Mesendoderm (in vitro differentiated cells): Measurements from ENCODE around the gene PSMD2.

Experiments used
- DNase-seq: peaks from one replicate; pipeline ENCODE4 v3.0.0; 2013
- H2AK5ac ChIP-seq: 2 replicates; pipeline ENCODE4 v1.6.1; 2013; ENCODE audit warnings: low read length, inconsistent platforms
- H2BK120ac ChIP-seq: 2 replicates; pipeline ENCODE4 v1.6.1; 2013; ENCODE audit warnings: low read depth, mild to moderate bottlenecking, low read length, moderate library complexity, mixed read lengths
- H2BK15ac ChIP-seq: replicated peaks from 2 replicates; pipeline ENCODE4 v1.6.1; 2013; ENCODE audit warnings: low read depth, mild to moderate bottlenecking, moderate library complexity
- H2BK5ac ChIP-seq: 2 replicates; pipeline ENCODE4 v1.6.1; 2013; ENCODE audit warnings: low read length, inconsistent platforms
- H3K18ac ChIP-seq: 2 replicates; pipeline ENCODE4 v1.6.1; 2013; ENCODE audit warnings: mild to moderate bottlenecking, low read length, mixed read lengths
- H3K23ac ChIP-seq: one replicate; pipeline ENCODE4 v1.6.1; 2013; ENCODE audit warnings: low read length
- H3K27ac ChIP-seq: 2 replicates; pipeline ENCODE4 v1.5.1; 2013; ENCODE audit warnings: low read depth, mild to moderate bottlenecking, inconsistent platforms, low read length, moderate library complexity
- H3K27me3 ChIP-seq: 2 replicates; pipeline ENCODE4 v1.6.1; 2013; ENCODE audit warnings: low read length, control low read depth, mild to moderate bottlenecking, inconsistent platforms; ENCODE audit not compliant: insufficient read depth, poor library complexity
- H3K36me3 ChIP-seq: 2 replicates; pipeline ENCODE4 v1.6.1; 2013; ENCODE audit warnings: low read length, inconsistent platforms; ENCODE audit not compliant: control insufficient read depth, insufficient read depth
- H3K4ac ChIP-seq: one replicate; pipeline ENCODE4 v1.6.1; 2013; ENCODE audit warnings: low read depth, mild to moderate bottlenecking, low read length, moderate library complexity
- H3K4me1 ChIP-seq: 2 replicates; pipeline ENCODE4 v1.6.1; 2013; ENCODE audit warnings: low read depth, low read length, inconsistent platforms; ENCODE audit not compliant: control insufficient read depth
- H3K4me2 ChIP-seq: 2 replicates; pipeline ENCODE4 v1.6.1; 2013; ENCODE audit warnings: low read length
- H3K4me3 ChIP-seq: 2 replicates; pipeline ENCODE4 v1.5.1; 2013; ENCODE audit warnings: mild to moderate bottlenecking, low read length
- H3K56ac ChIP-seq: one replicate; pipeline ENCODE4 v1.6.1; 2013; ENCODE audit warnings: low read length
- H3K79me1 ChIP-seq: 2 replicates; pipeline ENCODE4 v1.6.1; 2013; ENCODE audit warnings: low read length, inconsistent platforms
- H3K79me2 ChIP-seq: 2 replicates; pipeline ENCODE4 v1.6.1; 2013; ENCODE audit warnings: mild to moderate bottlenecking, low read length; ENCODE audit not compliant: control insufficient read depth, insufficient read depth
- H3K9ac ChIP-seq: 2 replicates; pipeline ENCODE4 v1.6.1; 2013; ENCODE audit warnings: low read length, inconsistent platforms
- H4K5ac ChIP-seq: one replicate; pipeline ENCODE4 v1.6.1; 2013; ENCODE audit warnings: low read length
- H4K8ac ChIP-seq: one replicate; pipeline ENCODE4 v1.6.1; 2013; ENCODE audit warnings: low read depth, mild to moderate bottlenecking, control low read depth, low read length, moderate library complexity
- WGBS: extraction: QIAGEN DNeasy Blood & Tissue Kit; methylation state at CpG from one replicate; pipeline ENCODE4 v1.1.7; 2013; ENCODE audit warnings: low lambda C conversion rate, missing lambda C conversion rate; ENCODE audit not compliant: insufficient coverage; ENCODE audit errors: extremely low coverage; 5-methylcytosine and 5-hydroxymethylcytosine counted together

The PSMD2 gene

DNA sequence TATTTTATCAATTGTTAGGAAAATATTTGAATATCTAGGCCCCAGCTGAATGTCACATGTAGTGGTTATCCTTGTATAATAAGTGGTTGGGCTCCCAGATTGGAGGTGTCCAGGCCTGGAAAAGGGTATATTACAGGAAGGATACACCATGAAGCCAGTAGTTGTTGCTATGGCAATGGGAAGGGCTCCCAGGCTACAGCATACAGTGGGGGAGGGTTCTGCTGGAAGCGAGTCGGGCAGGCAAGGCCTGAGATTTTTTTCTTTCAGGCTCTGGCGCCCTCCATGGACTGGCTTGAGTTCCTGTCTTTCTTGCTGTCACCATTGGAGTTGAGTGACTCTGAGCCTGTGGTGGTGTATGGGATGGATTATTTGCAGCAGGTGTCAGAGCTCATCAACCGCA is 14.3 kb upstream of the PSMD2 start:
- Histone ChIP-seq H3K4me1 (no peaks in the 10 kb centered on the region), H2BK5ac (no peak overlapping the region), H3K27me3 (no peaks in the 10 kb centered on the region), H4K8ac (no peak overlapping the region), H3K79me2 (no peaks in the 10 kb centered on the region), H3K4ac (no peak overlapping the region), H2BK120ac (no peak overlapping the region), H3K18ac (no peak overlapping the region), H3K27ac (no peak overlapping the region), H3K9ac (no peak overlapping the region), H3K79me1 (no peaks in the 10 kb centered on the region), H3K4me2 (no peak overlapping the region), H4K5ac (no peak overlapping the region), H3K56ac (no peak overlapping the region), H3K4me3 (no peak overlapping the region), H3K36me3 (no peaks in the 10 kb centered on the region), H2BK15ac (no peak overlapping the region), H2AK5ac (no peak overlapping the region), H3K23ac (no peak overlapping the region)
- DNase-seq: peak; percentile 93
- WGBS: no CpG with 5 or more reads among the region's 4 CpGs

DNA sequence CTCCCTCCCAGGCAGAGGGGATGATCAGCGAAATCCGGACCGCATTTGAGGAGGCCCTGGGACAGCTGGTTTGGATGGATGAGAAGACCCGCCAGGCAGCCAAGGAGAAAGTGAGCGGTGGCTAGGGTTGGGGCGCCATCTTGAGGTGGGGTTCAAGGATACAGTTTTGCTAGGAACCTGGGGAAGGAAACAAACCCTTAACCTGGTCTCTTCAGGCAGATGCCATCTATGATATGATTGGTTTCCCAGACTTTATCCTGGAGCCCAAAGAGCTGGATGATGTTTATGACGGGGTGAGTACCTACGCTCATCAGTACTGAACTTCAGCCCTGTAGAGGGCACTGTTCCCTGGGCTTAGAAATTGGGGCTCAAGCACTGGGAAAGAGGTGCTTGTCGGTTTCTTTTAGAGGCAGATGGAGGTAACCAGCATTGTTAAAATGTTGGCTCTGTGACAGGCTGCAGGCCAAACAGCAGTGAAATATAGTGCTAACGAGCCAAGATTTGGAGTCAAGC is 9.6 kb upstream of the PSMD2 start:
- DNase-seq: peak; percentile 83
- H3K4me1 ChIP-seq: no peaks in the 10 kb centered on the region

GRCh38 chr3:184290331-184290730 is 8.7 kb upstream of the PSMD2 start:
- Histone ChIP-seq H3K4me2 (no peak overlapping the region), H4K5ac (no peak overlapping the region), H3K4me3 (no peak overlapping the region), H2BK120ac (no peak overlapping the region), H2AK5ac (no peak overlapping the region), H2BK15ac (no peak overlapping the region), H3K23ac (no peak overlapping the region), H4K8ac (no peak overlapping the region), H3K79me2 (no peaks in the 10 kb centered on the region), H3K18ac (no peak overlapping the region), H3K4me1 (no peaks in the 10 kb centered on the region), H3K79me1 (no peaks in the 10 kb centered on the region), H3K27ac (no peak overlapping the region), H2BK5ac (no peak overlapping the region), H3K4ac (no peak overlapping the region), H3K36me3 (no peaks in the 10 kb centered on the region), H3K27me3 (no peaks in the 10 kb centered on the region), H3K9ac (no peak overlapping the region), H3K56ac (no peak overlapping the region)
- DNase-seq: no peak
- WGBS: no CpG with 5 or more reads among the region's 10 CpGs

More for the DNA sequence above, 9.6 kb upstream of the PSMD2 start:
- H3K79me2 ChIP-seq: no peaks in the 10 kb centered on the region
- no peak overlapping the region for H2BK120ac ChIP-seq
- no peak overlapping the region for H2AK5ac ChIP-seq
- H3K23ac ChIP-seq: no peak overlapping the region
- H4K8ac ChIP-seq: no peak overlapping the region
- H2BK15ac ChIP-seq: no peak overlapping the region
- no peak overlapping the region for H3K18ac ChIP-seq
- H3K36me3 ChIP-seq: no peaks in the 10 kb centered on the region
- H3K4me3 ChIP-seq: no peak overlapping the region
- H3K27ac ChIP-seq: no peak overlapping the region
- no peak overlapping the region for H4K5ac ChIP-seq
- H3K79me1 ChIP-seq: no peaks in the 10 kb centered on the region
- H3K27me3 ChIP-seq: no peaks in the 10 kb centered on the region
- H3K56ac ChIP-seq: no peak overlapping the region
- H3K4me2 ChIP-seq: no peak overlapping the region
- H2BK5ac ChIP-seq: no peak overlapping the region
- no CpG with 5 or more reads among the region's 10 CpGs for WGBS
- H3K4ac ChIP-seq: no peak overlapping the region
- no peak overlapping the region for H3K9ac ChIP-seq

DNA sequence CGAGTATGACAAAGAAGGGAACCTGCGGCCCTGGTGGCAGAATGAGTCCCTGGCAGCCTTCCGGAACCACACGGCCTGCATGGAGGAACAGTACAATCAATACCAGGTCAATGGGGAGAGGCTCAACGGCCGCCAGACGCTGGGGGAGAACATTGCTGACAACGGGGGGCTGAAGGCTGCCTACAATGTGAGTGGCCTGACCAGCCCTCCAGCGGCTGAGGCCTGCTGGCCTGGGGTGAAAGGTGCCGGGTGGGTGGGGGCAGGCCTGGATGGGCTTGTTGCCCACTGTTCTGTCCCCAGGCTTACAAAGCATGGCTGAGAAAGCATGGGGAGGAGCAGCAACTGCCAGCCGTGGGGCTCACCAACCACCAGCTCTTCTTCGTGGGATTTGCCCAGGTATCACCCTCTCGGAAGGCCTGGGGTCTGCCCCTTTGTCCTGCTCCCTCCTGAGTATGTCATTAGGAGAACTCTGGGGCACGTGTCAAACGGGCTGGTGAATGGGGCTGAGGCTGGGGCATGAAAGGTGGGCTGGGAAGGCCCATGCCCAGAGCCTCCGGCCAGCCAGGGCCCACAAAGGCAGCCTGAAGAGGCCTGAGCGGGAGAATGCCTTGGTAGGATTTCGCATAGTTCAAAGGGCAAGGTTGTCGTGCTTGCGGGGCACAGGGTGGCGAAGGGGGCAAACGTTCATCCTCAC is 7.8 kb upstream of the PSMD2 start:
- Histone ChIP-seq H3K4me2 (no peak overlapping the region), H2BK5ac (no peak overlapping the region), H3K27ac (no peak overlapping the region), H3K4ac (no peak overlapping the region), H3K4me3 (no peak overlapping the region), H3K27me3 (no peaks in the 10 kb centered on the region), H3K79me2 (no peaks in the 10 kb centered on the region), H2AK5ac (no peak overlapping the region), H4K5ac (no peak overlapping the region), H4K8ac (no peak overlapping the region), H3K36me3 (no peaks in the 10 kb centered on the region), H2BK15ac (no peak overlapping the region), H3K4me1 (no peaks in the 10 kb centered on the region), H3K9ac (no peak overlapping the region), H3K23ac (no peak overlapping the region), H2BK120ac (no peak overlapping the region), H3K56ac (no peak overlapping the region), H3K79me1 (no peaks in the 10 kb centered on the region), H3K18ac (no peak overlapping the region)
- no peak for DNase-seq
- WGBS: no CpG with 5 or more reads among the region's 22 CpGs

- H2BK15ac ChIP-seq: no peak overlapping the region
- H3K18ac ChIP-seq: no peak overlapping the region
- no CpG with 5 or more reads among the region's 21 CpGs for WGBS
- H3K4me1 ChIP-seq: no peaks in the 10 kb centered on the region
- no peak overlapping the region for H2BK120ac ChIP-seq
- no peak overlapping the region for H3K9ac ChIP-seq
- no peak overlapping the region for H3K4me3 ChIP-seq
- no peak overlapping the region for H2AK5ac ChIP-seq
- H3K56ac ChIP-seq: no peak overlapping the region
- H4K5ac ChIP-seq: no peak overlapping the region
- no peaks in the 10 kb centered on the region for H3K36me3 ChIP-seq
- no peak overlapping the region for H3K23ac ChIP-seq
- no peak overlapping the region for H4K8ac ChIP-seq
- no peak overlapping the region for H3K27ac ChIP-seq
- no peaks in the 10 kb centered on the region for H3K27me3 ChIP-seq
- no peak overlapping the region for H3K4ac ChIP-seq
- no peak overlapping the region for H3K4me2 ChIP-seq
- H3K79me1 ChIP-seq: no peaks in the 10 kb centered on the region
- no peak for DNase-seq
- H3K79me2 ChIP-seq: no peaks in the 10 kb centered on the region
- H2BK5ac ChIP-seq: no peak overlapping the region
Observed at GRCh38 chr3:184291738-184292445, 7.1 kb upstream of the PSMD2 start.
